ENCODE measurements around the gene PHOX2A.
"Not testable (repeated sequence)": the region's sequence is repeated elsewhere in the genome, so short reads cannot be mapped to it uniquely, and the experiment has no call there.

PHOX2A gene

GRCh38 chr11:72216638-72217037 lies 27.3 kb downstream of the PHOX2A start, which contains the start of gene FOLR2:
FOLR2 (plus strand) TSS chr11:72216794; CDS start chr11:72218585, 1,791 bp downstream.
- TF ChIP-seq, protein P1, sequence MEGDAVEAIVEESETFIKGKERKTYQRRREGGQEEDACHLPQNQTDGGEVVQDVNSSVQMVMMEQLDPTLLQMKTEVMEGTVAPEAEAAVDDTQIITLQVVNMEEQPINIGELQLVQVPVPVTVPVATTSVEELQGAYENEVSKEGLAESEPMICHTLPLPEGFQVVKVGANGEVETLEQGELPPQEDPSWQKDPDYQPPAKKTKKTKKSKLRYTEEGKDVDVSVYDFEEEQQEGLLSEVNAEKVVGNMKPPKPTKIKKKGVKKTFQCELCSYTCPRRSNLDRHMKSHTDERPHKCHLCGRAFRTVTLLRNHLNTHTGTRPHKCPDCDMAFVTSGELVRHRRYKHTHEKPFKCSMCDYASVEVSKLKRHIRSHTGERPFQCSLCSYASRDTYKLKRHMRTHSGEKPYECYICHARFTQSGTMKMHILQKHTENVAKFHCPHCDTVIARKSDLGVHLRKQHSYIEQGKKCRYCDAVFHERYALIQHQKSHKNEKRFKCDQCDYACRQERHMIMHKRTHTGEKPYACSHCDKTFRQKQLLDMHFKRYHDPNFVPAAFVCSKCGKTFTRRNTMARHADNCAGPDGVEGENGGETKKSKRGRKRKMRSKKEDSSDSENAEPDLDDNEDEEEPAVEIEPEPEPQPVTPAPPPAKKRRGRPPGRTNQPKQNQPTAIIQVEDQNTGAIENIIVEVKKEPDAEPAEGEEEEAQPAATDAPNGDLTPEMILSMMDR (IDR thresholded peaks at IDR 0.05): no peak

DNA sequence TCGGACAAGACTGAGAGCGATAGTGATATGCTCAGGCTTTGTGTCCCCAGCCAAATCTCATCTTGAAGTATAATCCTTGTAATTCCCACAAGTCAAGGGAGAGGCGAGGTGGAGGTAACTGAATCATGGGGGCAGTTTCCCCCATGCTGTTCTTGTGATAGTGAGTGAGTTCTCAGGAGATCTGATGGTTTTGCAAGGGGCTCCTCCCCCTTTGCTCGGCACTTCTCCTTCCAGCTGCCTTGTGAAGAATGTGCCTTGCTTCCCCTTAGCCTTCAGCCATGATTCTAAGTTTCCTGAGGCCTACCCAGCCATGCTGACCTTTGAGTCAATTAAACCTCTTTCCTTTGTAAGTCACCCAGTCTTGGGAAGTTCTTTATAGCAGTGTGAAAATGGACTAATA lies 34.9 kb downstream of the PHOX2A start:
- TF ChIP-seq, protein P1 (IDR thresholded peaks at IDR 0.05): no peak
- peaks cover 25% of the 10 kb centered on the region for H3K9me3 Mint-ChIP-seq
- no peak overlapping the region for H3K27ac Mint-ChIP-seq
- no peak for DNase-seq
- H3K4me3 Mint-ChIP-seq: no peak overlapping the region
- H3K27me3 Mint-ChIP-seq (ENCODE audit: low read depth, poor library complexity): peaks cover 22% of the 10 kb centered on the region
- peaks cover 6% of the 10 kb centered on the region for H3K36me3 Mint-ChIP-seq (ENCODE audit: low read depth)
- no peaks in the 10 kb centered on the region for H3K4me1 Mint-ChIP-seq

More at GRCh38 chr11:72216638-72217037, 27.3 kb downstream of the PHOX2A start, which contains the start of gene FOLR2:
- H3K4me1 Mint-ChIP-seq: peaks cover 35% of the 10 kb centered on the region
- no peak within 1 kb of the TSS for H3K27ac Mint-ChIP-seq
- no peaks in the 10 kb centered on the region for H3K36me3 Mint-ChIP-seq (ENCODE audit: low read depth)
- H3K27me3 Mint-ChIP-seq (ENCODE audit: low read depth, poor library complexity): peaks cover 43% of the 10 kb centered on the region
- H3K4me3 Mint-ChIP-seq: no peak within 1 kb of the TSS
- no peak for DNase-seq
- no peaks in the 10 kb centered on the region for H3K9me3 Mint-ChIP-seq

- DNase-seq: no peak
- Mint-ChIP-seq H3K36me3 (ENCODE audit: low read depth) (peaks cover 6% of the 10 kb centered on the region), H3K27me3 (ENCODE audit: low read depth, poor library complexity) (peaks cover 14% of the 10 kb centered on the region), H3K4me1 (no peaks in the 10 kb centered on the region), H3K9me3 (peaks cover 25% of the 10 kb centered on the region), H3K4me3 (no peak overlapping the region), H3K27ac (no peak overlapping the region)
- TF ChIP-seq, protein P1 (IDR thresholded peaks at IDR 0.05): no peak
These were observed 35.7 kb downstream of the PHOX2A start for GRCh38 chr11:72208281-72208680.

DNA sequence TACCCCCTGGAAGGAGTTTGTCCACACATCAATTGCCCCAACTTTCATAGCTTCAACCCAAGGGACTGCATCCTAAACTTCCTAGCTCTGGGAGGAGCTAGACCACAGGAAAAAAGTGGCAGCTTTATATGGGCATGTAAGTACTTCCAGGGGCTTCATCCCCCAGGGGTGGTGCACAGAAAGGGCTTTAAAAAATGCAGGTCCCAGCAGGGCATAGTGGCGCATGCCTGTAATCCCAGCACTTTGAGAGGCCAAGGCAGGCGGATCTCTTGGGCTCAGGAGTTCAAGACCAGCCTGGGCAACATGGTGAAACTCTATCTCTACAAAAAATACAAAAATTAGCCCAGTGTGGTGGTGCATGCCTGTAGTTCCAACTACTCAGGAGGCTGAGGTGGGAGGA lies 37.2 kb downstream of the PHOX2A start:
- H3K4me3 Mint-ChIP-seq; H3K27me3 Mint-ChIP-seq (ENCODE audit: low read depth, poor library complexity); DNase-seq; H3K27ac Mint-ChIP-seq; H3K36me3 Mint-ChIP-seq (ENCODE audit: low read depth); H3K4me1 Mint-ChIP-seq: not testable (repeated sequence)
- H3K9me3 Mint-ChIP-seq: peaks cover 25% of the 10 kb centered on the region

DNA sequence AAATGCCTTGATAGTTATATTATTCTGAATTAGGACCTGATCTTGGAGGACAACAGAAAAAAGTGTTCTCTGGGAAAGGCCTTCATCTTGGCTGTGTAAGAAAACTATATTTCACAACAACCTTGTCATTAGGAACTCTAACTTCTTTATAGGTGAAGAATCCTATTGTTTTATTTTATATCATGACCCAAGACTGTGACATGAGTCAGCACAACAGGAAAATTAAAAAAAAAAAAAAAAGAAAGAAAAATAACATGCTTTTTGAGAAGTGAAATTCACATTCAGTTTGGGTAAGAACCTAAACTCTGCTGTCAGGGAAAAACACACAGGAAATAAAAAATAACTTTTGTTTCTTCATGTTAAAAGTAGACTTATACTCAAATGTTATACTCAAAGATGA lies 39.1 kb downstream of the PHOX2A start:
- Mint-ChIP-seq H3K36me3 (ENCODE audit: low read depth) (peaks cover 4% of the 10 kb centered on the region), H3K9me3 (peaks cover 19% of the 10 kb centered on the region), H3K4me3 (no peak overlapping the region), H3K27ac (no peak overlapping the region), H3K4me1 (no peaks in the 10 kb centered on the region), H3K27me3 (ENCODE audit: low read depth, poor library complexity) (peaks cover 3% of the 10 kb centered on the region)
- TF ChIP-seq, protein P1 (IDR thresholded peaks at IDR 0.05): no peak
- no peak for DNase-seq

DNA sequence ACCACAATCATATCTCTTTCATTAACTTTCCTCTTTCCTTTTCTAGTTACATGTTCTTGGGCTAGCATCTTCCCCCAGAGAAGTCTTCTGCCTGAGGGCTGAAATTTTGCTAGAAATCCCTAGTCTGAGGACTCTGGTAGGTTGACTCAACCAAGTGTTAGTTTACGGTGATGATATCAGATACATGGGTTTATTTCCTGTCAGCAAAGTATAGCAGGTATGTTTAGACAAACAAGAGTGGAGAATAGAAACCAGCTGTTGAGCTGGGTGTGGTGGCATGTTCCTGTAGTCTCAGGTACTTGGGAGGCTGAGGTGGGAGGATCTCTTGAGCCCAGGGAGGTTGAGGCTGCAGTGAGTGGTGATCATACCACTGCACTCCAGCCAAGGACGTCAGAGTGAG lies 40.8 kb downstream of the PHOX2A start:
- no peak overlapping the region for H3K27ac Mint-ChIP-seq
- H3K36me3 Mint-ChIP-seq (ENCODE audit: low read depth): no peaks in the 10 kb centered on the region
- DNase-seq: no peak
- H3K4me3 Mint-ChIP-seq: no peak overlapping the region
- H3K4me1 Mint-ChIP-seq: no peaks in the 10 kb centered on the region
- H3K27me3 Mint-ChIP-seq (ENCODE audit: low read depth, poor library complexity): peaks cover 3% of the 10 kb centered on the region
- TF ChIP-seq, protein P1 (IDR thresholded peaks at IDR 0.05): no peak
- H3K9me3 Mint-ChIP-seq: peaks cover 2% of the 10 kb centered on the region
